GM06990 (cell line): ENCODE results near the gene MET.
"Not testable (repeated sequence)": the region's sequence is repeated elsewhere in the genome, so short reads cannot be mapped to it uniquely, and the experiment has no call there.

Source experiments
- DNase-seq: peaks from one replicate; pipeline ENCODE4 v3.0.0-alpha.2; 2011; ENCODE audit not compliant: insufficient read length; ENCODE audit errors: extremely low read depth
- H3K27me3 ChIP-seq: replicated peaks from 2 replicates; pipeline ENCODE4 v1.6.0; 2011; ENCODE audit warnings: low read length; ENCODE audit not compliant: control insufficient read depth, insufficient read depth
- H3K36me3 ChIP-seq: 2 replicates; pipeline ENCODE4 v1.5.1; 2011; ENCODE audit warnings: low read length; ENCODE audit not compliant: control insufficient read depth, insufficient read depth
- H3K4me3 ChIP-seq: replicated peaks from 2 replicates; pipeline ENCODE4 v1.5.1; 2011; ENCODE audit warnings: low read depth, mild to moderate bottlenecking, control low read depth, low read length
- TF ChIP-seq, protein P1 (sequence below): IDR thresholded peaks from 2 replicates; pipeline ENCODE4 v1.5.1; 2011; ENCODE audit warnings: low read length, control low read depth, mild to moderate bottlenecking, inconsistent platforms; ENCODE audit not compliant: insufficient read depth, poor library complexity, severe bottlenecking

Gene MET

DNA sequence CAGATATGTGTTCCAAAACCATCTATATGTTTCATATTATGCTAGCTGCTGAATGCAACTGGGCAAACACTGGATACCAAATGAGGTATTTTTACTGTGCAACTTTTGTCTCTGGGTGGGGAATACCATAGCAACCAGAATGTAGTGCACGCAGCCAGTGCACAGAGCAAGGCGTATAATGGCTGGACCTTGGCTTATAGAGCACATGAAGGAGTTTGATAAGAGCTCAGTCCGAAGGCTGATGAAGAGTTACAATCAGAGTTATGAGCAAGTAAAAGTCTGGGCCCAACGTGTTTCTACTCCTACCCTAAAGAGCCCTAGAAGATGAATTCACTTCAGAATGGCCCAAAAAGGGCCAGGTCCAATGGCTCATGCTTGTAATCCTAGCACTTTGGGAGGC lies 82.2 kb downstream of the MET start:
- Histone ChIP-seq H3K36me3 (no peaks in the 10 kb centered on the region), H3K4me3 (no peak overlapping the region), H3K27me3 (no peaks in the 10 kb centered on the region)
- TF ChIP-seq, protein P1, sequence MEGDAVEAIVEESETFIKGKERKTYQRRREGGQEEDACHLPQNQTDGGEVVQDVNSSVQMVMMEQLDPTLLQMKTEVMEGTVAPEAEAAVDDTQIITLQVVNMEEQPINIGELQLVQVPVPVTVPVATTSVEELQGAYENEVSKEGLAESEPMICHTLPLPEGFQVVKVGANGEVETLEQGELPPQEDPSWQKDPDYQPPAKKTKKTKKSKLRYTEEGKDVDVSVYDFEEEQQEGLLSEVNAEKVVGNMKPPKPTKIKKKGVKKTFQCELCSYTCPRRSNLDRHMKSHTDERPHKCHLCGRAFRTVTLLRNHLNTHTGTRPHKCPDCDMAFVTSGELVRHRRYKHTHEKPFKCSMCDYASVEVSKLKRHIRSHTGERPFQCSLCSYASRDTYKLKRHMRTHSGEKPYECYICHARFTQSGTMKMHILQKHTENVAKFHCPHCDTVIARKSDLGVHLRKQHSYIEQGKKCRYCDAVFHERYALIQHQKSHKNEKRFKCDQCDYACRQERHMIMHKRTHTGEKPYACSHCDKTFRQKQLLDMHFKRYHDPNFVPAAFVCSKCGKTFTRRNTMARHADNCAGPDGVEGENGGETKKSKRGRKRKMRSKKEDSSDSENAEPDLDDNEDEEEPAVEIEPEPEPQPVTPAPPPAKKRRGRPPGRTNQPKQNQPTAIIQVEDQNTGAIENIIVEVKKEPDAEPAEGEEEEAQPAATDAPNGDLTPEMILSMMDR: no peak
- DNase-seq: no peak

DNA sequence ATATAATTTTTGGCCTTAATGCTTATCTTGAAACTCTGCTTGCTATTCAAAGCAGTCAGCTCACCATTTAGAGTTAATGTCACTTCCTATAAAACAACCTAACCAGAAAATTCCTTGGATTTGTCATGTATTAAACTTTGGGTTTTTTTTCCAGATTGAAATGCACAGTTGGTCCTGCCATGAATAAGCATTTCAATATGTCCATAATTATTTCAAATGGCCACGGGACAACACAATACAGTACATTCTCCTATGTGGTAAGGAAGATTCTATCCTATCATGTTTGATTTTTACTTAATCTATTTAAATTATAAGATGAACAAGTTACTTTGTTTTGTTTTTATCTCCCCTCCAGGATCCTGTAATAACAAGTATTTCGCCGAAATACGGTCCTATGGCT lies 85.3 kb downstream of the MET start:
- no peak for DNase-seq
- Histone ChIP-seq H3K4me3 (no peak overlapping the region), H3K27me3 (no peaks in the 10 kb centered on the region), H3K36me3 (no peaks in the 10 kb centered on the region)
- TF ChIP-seq, protein P1: no peak

DNA sequence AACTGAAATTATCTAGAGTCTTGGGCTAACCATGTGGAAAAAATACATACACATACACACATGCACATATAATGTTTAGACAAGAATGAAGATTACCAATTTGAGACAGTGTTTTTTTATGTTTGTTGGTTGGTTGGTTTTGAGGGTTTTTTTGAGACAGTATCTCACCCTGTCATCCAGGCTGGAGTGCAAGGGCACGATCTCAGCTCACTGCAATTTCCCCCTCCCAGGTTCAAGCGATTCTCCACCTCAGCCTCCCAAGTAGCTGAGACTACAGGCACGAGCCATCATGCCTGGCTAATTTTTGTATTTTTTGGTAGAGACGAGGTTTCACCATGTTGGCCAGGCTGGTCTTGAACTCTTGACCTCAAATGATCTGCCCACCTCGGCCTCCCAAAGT lies 87.6 kb downstream of the MET start:
- not testable (repeated sequence) for H3K36me3 ChIP-seq, DNase-seq, H3K27me3 ChIP-seq, H3K4me3 ChIP-seq

DNA sequence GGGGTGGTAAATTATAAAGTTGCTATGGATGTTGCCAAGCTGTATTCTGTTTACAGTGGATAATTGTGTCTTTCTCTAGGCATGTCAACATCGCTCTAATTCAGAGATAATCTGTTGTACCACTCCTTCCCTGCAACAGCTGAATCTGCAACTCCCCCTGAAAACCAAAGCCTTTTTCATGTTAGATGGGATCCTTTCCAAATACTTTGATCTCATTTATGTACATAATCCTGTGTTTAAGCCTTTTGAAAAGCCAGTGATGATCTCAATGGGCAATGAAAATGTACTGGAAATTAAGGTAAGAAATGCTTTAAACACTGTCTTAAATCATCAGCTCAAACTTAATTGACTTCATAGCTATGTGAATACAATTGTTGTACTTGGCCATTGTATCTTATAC lies 91.0 kb downstream of the MET start:
- H3K36me3 ChIP-seq: no peaks in the 10 kb centered on the region
- no peak overlapping the region for H3K4me3 ChIP-seq
- TF ChIP-seq, protein P1: no peak
- H3K27me3 ChIP-seq: no peaks in the 10 kb centered on the region
- DNase-seq: no peak

DNA sequence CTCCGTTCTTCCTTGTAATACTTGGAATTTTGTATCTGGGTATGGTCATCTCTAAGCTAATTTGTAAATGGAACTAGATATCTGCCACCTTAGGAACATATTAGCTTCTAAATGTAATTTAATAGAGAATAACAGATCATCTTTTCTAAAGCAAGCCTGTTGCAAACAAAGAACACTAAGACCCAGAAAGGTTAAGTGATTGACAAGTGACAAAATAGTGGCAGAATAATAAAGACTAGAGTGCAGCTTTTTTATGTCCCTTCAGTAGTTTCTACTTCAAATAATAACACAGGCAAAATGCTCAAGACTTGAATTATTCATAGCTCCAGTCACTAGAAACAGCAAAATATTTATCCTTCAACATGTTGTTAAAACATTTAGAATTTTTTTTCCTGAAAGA lies 91.7 kb downstream of the MET start:
- no peaks in the 10 kb centered on the region for H3K27me3 ChIP-seq
- H3K4me3 ChIP-seq: no peak overlapping the region
- TF ChIP-seq, protein P1: no peak
- no peaks in the 10 kb centered on the region for H3K36me3 ChIP-seq
- DNase-seq: no peak

DNA sequence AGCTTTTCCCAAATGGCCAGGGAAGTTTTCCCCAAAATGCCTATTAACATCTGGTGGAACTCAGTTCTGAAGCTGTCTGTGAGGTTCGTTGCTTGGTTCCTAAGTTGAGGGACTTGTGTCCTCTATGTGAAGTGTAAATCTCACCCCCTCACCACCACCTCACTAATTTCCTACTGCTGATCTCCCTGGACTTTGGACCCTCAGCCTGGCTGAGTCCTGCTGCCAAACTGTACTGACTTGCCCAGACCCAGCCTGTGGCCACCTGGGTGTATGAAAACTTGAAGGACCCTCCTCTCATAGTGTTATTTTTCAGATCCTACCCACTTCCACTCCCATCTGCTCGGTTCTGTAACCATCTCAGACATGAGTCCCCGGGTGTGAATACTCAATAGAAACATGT lies 94.9 kb downstream of the MET start:
- Histone ChIP-seq H3K36me3 (no peaks in the 10 kb centered on the region), H3K27me3 (no peaks in the 10 kb centered on the region), H3K4me3 (no peak overlapping the region)
- no peak for DNase-seq
- TF ChIP-seq, protein P1: no peak
